Activated T-helper 1 cell treated with Interleukin-2 at 50 U/mL for 16 hours (primary cell): ENCODE measurements around the gene SLC24A3.

ENCODE experiments used
- DNase-seq: peaks from one replicate; pipeline ENCODE4 v3.0.0-alpha.2; 2020; ENCODE audit warnings: low read depth

Gene SLC24A3

GRCh38 chr20:19384940-19385339 is 172.5 kb downstream of the SLC24A3 start:
- DNase-seq = no peak

- no peak for DNase-seq
Measured at GRCh38 chr20:19387251-19387650, 174.8 kb downstream of the SLC24A3 start.

- DNase-seq = no peak
Measured at GRCh38 chr20:19392344-19393130, 180.1 kb downstream of the SLC24A3 start.

- DNase-seq = no peak
Measured at GRCh38 chr20:19396460-19397081, 184.1 kb downstream of the SLC24A3 start.

GRCh38 chr20:19397226-19397625 is 184.8 kb downstream of the SLC24A3 start:
- no peak for DNase-seq

- DNase-seq = no peak
Measured at GRCh38 chr20:19397666-19398065, 185.2 kb downstream of the SLC24A3 start.

GRCh38 chr20:19401096-19401495 is 188.7 kb downstream of the SLC24A3 start:
- no peak for DNase-seq

- DNase-seq = no peak
Measured at GRCh38 chr20:19403549-19403948, 191.1 kb downstream of the SLC24A3 start.

- no peak for DNase-seq
Measured at GRCh38 chr20:19404826-19405225, 192.4 kb downstream of the SLC24A3 start.

- no peak for DNase-seq
Measured at GRCh38 chr20:19405958-19406357, 193.5 kb downstream of the SLC24A3 start.

GRCh38 chr20:19406381-19406780 is 193.9 kb downstream of the SLC24A3 start:
- no peak for DNase-seq

- no peak for DNase-seq
Measured at GRCh38 chr20:19407196-19407595, 194.8 kb downstream of the SLC24A3 start.

GRCh38 chr20:19407736-19408135 is 195.3 kb downstream of the SLC24A3 start:
- DNase-seq = no peak

GRCh38 chr20:19408971-19409370 is 196.5 kb downstream of the SLC24A3 start:
- DNase-seq = no peak

- DNase-seq = no peak
Measured at GRCh38 chr20:19411811-19412210, 199.4 kb downstream of the SLC24A3 start.

- no peak for DNase-seq
Measured at GRCh38 chr20:19412254-19412653, 199.8 kb downstream of the SLC24A3 start.

GRCh38 chr20:19414600-19414999 is 202.2 kb downstream of the SLC24A3 start:
- DNase-seq = no peak

GRCh38 chr20:19415786-19416185 is 203.3 kb downstream of the SLC24A3 start:
- no peak for DNase-seq

GRCh38 chr20:19416627-19417026 is 204.2 kb downstream of the SLC24A3 start:
- no peak for DNase-seq

GRCh38 chr20:19419396-19419795 is 207.0 kb downstream of the SLC24A3 start:
- no peak for DNase-seq

GRCh38 chr20:19423097-19423899 is 210.9 kb downstream of the SLC24A3 start:
- DNase-seq = no peak

- DNase-seq = no peak
Measured at GRCh38 chr20:19423900-19424620, 211.6 kb downstream of the SLC24A3 start.
